A549 (cell line): ENCODE data around the gene CACNA1D.

Experiments used
- BHLHE40 ChIP-seq: IDR thresholded peaks from 2 replicates; pipeline ENCODE4 v1.6.1; 2012; ENCODE audit warnings: low read depth, low read length, inconsistent platforms
- HDAC2 ChIP-seq: fragments of 200-600 bp; sonication (generic); IDR thresholded peaks from 2 replicates; pipeline ENCODE4 v1.6.1; 2016
- NPAS2 ChIP-seq: fragments of 250-450 bp; sonication (Bioruptor Pico); IDR thresholded peaks from 2 replicates; pipeline ENCODE4 v1.8.0; 2022; ENCODE audit warnings: mild to moderate bottlenecking, moderate library complexity, borderline replicate concordance
- POLR2A ChIP-seq: IDR thresholded peaks from 2 replicates; pipeline ENCODE4 v1.6.1; 2012; ENCODE audit warnings: mild to moderate bottlenecking, low read length
- RFX5 ChIP-seq: fragments of 450-650 bp; IDR thresholded peaks from 2 replicates; pipeline ENCODE4 v1.7.1; 2014; ENCODE audit warnings: antibody characterized with exemption, mild to moderate bottlenecking, moderate library complexity
- TF ChIP-seq, protein P1 (sequence below): fragments of 200-600 bp; sonication (generic); IDR thresholded peaks from 2 replicates; pipeline ENCODE4 v1.6.1; 2016; ENCODE audit warnings: antibody characterized with exemption, mild to moderate bottlenecking, moderate library complexity
- TF ChIP-seq, protein P2 (sequence below): fragments of >200 bp; sonication (Bioruptor Twin); formaldehyde crosslinking; IDR thresholded peaks from 3 replicates; pipeline ENCODE4 v1.5.1; 2016

DNA sequence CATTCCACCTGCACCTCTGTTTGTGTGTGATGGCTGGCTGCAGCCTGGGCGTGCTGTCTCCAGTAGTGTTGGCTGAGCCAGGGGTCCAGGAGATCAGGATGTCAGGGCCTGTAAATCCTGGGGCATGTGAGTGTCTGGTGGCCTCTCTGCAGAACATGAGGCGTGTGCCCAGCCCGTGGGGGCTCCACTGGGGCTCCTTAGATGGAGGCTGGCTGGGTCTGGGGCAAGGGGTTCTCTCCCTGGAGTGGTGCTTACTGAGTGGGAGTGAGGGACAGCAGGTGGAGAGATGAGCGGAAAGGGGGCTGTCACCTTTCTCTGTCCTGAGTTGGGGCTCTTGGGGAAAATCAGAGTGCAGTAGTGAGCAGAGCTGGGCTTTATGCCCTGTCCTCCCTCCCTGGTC is 199.6 kb downstream of the CACNA1D start:
- TF ChIP-seq RFX5 (no peak), POLR2A (no peak), HDAC2 (no peak), BHLHE40 (no peak), NPAS2 (no peak)
- TF ChIP-seq, protein P1, sequence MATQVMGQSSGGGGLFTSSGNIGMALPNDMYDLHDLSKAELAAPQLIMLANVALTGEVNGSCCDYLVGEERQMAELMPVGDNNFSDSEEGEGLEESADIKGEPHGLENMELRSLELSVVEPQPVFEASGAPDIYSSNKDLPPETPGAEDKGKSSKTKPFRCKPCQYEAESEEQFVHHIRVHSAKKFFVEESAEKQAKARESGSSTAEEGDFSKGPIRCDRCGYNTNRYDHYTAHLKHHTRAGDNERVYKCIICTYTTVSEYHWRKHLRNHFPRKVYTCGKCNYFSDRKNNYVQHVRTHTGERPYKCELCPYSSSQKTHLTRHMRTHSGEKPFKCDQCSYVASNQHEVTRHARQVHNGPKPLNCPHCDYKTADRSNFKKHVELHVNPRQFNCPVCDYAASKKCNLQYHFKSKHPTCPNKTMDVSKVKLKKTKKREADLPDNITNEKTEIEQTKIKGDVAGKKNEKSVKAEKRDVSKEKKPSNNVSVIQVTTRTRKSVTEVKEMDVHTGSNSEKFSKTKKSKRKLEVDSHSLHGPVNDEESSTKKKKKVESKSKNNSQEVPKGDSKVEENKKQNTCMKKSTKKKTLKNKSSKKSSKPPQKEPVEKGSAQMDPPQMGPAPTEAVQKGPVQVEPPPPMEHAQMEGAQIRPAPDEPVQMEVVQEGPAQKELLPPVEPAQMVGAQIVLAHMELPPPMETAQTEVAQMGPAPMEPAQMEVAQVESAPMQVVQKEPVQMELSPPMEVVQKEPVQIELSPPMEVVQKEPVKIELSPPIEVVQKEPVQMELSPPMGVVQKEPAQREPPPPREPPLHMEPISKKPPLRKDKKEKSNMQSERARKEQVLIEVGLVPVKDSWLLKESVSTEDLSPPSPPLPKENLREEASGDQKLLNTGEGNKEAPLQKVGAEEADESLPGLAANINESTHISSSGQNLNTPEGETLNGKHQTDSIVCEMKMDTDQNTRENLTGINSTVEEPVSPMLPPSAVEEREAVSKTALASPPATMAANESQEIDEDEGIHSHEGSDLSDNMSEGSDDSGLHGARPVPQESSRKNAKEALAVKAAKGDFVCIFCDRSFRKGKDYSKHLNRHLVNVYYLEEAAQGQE: no peak
- TF ChIP-seq, protein P2, sequence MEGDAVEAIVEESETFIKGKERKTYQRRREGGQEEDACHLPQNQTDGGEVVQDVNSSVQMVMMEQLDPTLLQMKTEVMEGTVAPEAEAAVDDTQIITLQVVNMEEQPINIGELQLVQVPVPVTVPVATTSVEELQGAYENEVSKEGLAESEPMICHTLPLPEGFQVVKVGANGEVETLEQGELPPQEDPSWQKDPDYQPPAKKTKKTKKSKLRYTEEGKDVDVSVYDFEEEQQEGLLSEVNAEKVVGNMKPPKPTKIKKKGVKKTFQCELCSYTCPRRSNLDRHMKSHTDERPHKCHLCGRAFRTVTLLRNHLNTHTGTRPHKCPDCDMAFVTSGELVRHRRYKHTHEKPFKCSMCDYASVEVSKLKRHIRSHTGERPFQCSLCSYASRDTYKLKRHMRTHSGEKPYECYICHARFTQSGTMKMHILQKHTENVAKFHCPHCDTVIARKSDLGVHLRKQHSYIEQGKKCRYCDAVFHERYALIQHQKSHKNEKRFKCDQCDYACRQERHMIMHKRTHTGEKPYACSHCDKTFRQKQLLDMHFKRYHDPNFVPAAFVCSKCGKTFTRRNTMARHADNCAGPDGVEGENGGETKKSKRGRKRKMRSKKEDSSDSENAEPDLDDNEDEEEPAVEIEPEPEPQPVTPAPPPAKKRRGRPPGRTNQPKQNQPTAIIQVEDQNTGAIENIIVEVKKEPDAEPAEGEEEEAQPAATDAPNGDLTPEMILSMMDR: no peak
